ENCODE data around the gene KATNBL1.
"Not testable (repeated sequence)": the region's sequence is repeated elsewhere in the genome, so short reads cannot be mapped to it uniquely, and the experiment has no call there.

Gene KATNBL1

GRCh38 chr15:34188711-34189110, 21.2 kb downstream of the KATNBL1 start:
- DNase-seq: no peak

GRCh38 chr15:34185666-34186065, 24.2 kb downstream of the KATNBL1 start:
- no peak for DNase-seq

- DNase-seq: no peak
Measured at GRCh38 chr15:34182942-34183341, 27.0 kb downstream of the KATNBL1 start.

GRCh38 chr15:34179234-34179633, 30.7 kb downstream of the KATNBL1 start:
- DNase-seq: no peak

- DNase-seq: not testable (repeated sequence)
Measured at GRCh38 chr15:34165987-34166573, 43.8 kb downstream of the KATNBL1 start.

GRCh38 chr15:34161329-34161963, 48.5 kb downstream of the KATNBL1 start:
- DNase-seq: no peak

- no peak for DNase-seq
Measured at GRCh38 chr15:34160735-34161134, 49.2 kb downstream of the KATNBL1 start.

GRCh38 chr15:34158355-34158754, 51.5 kb downstream of the KATNBL1 start:
- DNase-seq: no peak

- no peak for DNase-seq
Measured at GRCh38 chr15:34155859-34156258, 54.0 kb downstream of the KATNBL1 start.

- no peak for DNase-seq
Measured at GRCh38 chr15:34154725-34155204, 55.1 kb downstream of the KATNBL1 start.

- DNase-seq: no peak
Measured at GRCh38 chr15:34147371-34148140, 62.3 kb downstream of the KATNBL1 start.

GRCh38 chr15:34133511-34133910, 76.4 kb downstream of the KATNBL1 start:
- DNase-seq: no peak

GRCh38 chr15:34132881-34133280, 77.0 kb downstream of the KATNBL1 start:
- peak; percentile 70 for DNase-seq

GRCh38 chr15:34128898-34129297, 81.0 kb downstream of the KATNBL1 start:
- no peak for DNase-seq

- DNase-seq: no peak
Measured at GRCh38 chr15:34126522-34126921, 83.4 kb downstream of the KATNBL1 start.

GRCh38 chr15:34125945-34126344, 84.0 kb downstream of the KATNBL1 start:
- no peak for DNase-seq

GRCh38 chr15:34124651-34125050, 85.2 kb downstream of the KATNBL1 start:
- DNase-seq: no peak

- peak; percentile 32 for DNase-seq
Measured at GRCh38 chr15:34122771-34123183, 87.1 kb downstream of the KATNBL1 start.

GRCh38 chr15:34121786-34122185, 88.1 kb downstream of the KATNBL1 start:
- DNase-seq: not testable (repeated sequence)

- DNase-seq: not testable (repeated sequence)
Measured at GRCh38 chr15:34120420-34120819, 89.5 kb downstream of the KATNBL1 start.

- peak; percentile 99 for DNase-seq
Measured at GRCh38 chr15:34119291-34119690, 90.6 kb downstream of the KATNBL1 start.

- peak; percentile 19 for DNase-seq
Measured at GRCh38 chr15:34116620-34117019, 93.3 kb downstream of the KATNBL1 start.

GRCh38 chr15:34114739-34115138, 95.2 kb downstream of the KATNBL1 start:
- no peak for DNase-seq

GRCh38 chr15:34114215-34114614, 95.7 kb downstream of the KATNBL1 start:
- DNase-seq: no peak

Measured in NCI-H82 (cell line).